Activated naive CD4-positive, alpha-beta T cell treated with anti-CD3 and anti-CD28 coated beads, Interleukin-2, amount 50 U/mL, for 72 hours (primary cell): ENCODE data around the gene RBMS2. TPM values are rescaled to one million over a fixed set of nuclear protein-coding genes. Genes with fewer than 3 reads are reported as not detected.
A peak's percentile ranks its signal among the peaks of the same experiment; 100 is the strongest.

Experiments used
- ATAC-seq, 2 donors: fragments of 150-1000 bp; cut with Tn5 transposase; 2 replicates each; pipeline ENCODE4 v1.10.0; 2021; ENCODE audit warnings: mild to moderate bottlenecking in 2 of 2, moderate library complexity in 2 of 2
- DNase-seq, 2 donors: peaks; one replicate each; pipeline ENCODE4 v3.0.0; 2021 to 2022; ENCODE audit warnings: low spot score in 2 of 2
- H3K27ac Mint-ChIP-seq, 2 donors: one replicate each; pipeline ENCODE4 v1.8.0; 2022; ENCODE audit warnings: mild to moderate bottlenecking in 2 of 2, mixed read lengths in 2 of 2
- H3K36me3 Mint-ChIP-seq, 2 donors: one replicate each; pipeline ENCODE4 v1.8.0; 2022; ENCODE audit warnings: mixed read lengths in 2 of 2
- H3K9me3 Mint-ChIP-seq, 2 donors: one replicate each; pipeline ENCODE4 v1.8.0; 2022; ENCODE audit warnings: mixed read lengths in 2 of 2
- total RNA-seq, 2 donors: library from RNA; stranded (reverse); gene quantifications; one replicate each; pipeline ENCODE4 v1.2.3, GENCODE V29; 2022

Gene RBMS2
- total RNA-seq, 2 donors from 2014 or later = 2.5 to 6.2 TPM

DNA sequence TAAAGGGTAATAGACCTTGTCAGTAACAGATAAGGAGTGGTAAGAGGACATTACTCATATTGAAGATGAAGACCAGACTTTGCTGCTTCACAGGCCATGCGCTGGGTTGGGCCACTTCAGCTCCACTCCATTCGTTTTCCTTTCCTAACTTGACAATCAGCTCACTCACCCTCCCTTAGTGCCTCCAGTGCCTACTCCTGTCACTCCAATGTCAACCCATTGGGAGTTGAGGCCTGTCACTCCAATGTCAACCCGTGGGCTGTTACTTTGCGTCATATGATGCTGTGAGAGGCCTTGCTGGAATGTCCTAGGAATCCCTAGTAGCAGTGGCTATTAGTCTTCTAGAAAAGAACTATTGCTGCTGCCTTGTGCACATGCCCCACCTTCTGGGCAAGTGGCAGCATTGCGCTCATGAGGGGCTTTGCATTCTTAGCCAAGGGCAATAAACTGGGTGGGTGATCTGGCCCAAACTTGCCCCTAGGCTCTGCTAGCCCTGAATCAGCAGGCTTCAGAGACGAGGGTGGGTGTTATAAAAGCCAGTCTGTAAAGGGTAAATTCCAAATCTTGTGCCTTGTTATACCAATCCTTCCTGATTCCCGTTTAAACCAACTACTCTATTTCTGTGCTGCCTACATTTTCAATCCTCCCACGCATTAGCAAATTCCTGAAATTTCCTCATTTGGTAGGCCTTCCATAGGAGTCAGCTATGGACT lies 72.4 kb downstream of the RBMS2 start:
- H3K27ac Mint-ChIP-seq = no peak overlapping the region
- DNase-seq (peak in 1 of 2 donors; percentile 69), ATAC-seq (peak; percentile 51 to 58)
- H3K9me3 Mint-ChIP-seq = no peaks in the 10 kb centered on the region
- H3K36me3 Mint-ChIP-seq = peaks cover 0 to 7% of the 10 kb centered on the region in 2 donors

DNA sequence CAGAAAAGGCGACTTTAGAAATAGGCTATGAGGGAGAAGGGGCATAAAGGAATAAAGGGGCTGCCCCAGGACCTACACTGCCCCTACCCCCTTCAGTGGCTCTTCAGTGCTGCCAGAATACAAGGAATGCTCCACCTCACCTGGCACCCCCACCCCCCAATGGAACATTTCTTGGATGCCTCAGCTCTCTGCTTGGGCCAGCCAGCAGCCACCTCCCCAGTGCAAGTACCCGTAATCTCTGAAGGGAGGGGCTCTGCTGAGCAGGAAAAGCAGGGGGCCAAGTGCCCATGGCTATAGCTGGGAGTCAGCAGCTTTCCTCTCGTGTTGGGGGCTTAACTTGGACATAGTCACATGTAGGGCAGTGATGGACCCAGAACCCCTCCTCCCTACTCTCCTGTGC lies 75.2 kb downstream of the RBMS2 start:
- DNase-seq = no peak
- Mint-ChIP-seq H3K9me3 (no peaks in the 10 kb centered on the region), H3K27ac (peak overlapping the region; percentile 11 to 85), H3K36me3 (peaks cover 7 to 8% of the 10 kb centered on the region in 2 donors)
- no peak for ATAC-seq

DNA sequence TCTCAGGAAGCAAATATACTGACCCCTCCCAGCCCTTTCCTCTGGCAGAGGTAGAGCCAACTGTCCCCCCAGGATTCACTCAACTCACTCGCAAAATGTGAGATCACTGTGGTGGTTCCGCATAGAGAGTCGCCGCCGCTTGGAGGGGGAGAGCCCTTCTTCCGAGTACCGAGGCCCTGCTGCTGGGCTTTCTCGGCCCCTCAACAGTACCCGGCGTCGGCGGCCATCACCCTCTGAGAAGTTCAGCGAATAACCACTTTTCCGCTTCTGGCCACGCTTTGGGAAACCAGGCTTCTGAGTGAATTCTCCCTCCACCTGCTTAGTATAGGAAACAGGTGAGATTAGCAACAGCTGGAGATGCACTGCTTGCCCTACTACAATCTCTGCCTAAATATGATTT lies 77.4 kb downstream of the RBMS2 start:
- ATAC-seq (no peak), DNase-seq (no peak)
- Mint-ChIP-seq H3K9me3 (no peaks in the 10 kb centered on the region), H3K36me3 (peaks cover 7 to 8% of the 10 kb centered on the region in 2 donors), H3K27ac (no peak overlapping the region)

DNA sequence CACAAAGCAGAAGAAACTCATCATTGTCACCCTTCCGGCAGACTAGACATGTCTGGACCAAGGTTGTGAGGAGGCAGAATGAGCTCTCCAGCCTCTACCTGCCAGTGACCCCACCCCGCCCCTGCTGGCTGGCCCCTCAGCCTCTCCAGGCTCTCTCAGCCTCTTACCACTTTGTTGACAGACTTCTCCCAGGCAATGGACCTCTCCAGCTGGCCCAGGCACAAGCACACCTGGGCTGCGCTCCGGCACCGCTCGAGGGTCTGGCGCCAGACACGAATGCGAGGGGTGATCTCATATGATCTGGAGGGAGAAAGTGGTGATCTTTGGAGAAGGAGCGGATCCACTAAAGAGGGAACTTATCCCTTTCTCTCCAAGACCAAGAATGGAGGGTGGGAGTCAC lies 78.2 kb downstream of the RBMS2 start:
- Mint-ChIP-seq H3K36me3 (peaks cover 7 to 14% of the 10 kb centered on the region in 2 donors), H3K27ac (no peak overlapping the region), H3K9me3 (no peaks in the 10 kb centered on the region)
- ATAC-seq (no peak), DNase-seq (no peak)

DNA sequence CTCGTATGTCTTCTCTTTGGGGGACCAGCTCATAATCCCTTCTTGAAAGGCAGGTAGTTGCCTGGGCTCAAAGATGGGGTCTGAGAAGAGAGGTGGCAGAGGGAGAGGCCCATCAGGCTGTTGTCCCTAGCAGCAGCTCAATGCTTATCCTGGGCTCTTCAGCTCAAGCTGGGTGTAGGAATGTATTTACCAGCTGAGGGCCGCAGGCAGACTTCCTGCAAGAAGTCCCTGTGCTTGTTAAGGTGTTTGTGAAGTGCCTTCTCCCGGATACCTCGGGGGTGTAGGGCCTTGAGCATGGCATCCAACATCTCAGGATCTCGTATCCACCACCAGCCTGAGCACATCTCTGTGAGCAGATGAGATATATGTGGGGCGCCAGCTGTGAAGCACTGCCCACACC lies 79.1 kb downstream of the RBMS2 start:
- ATAC-seq (no peak), DNase-seq (no peak)
- Mint-ChIP-seq H3K27ac (peak overlapping the region; percentile 67 to 87), H3K9me3 (no peaks in the 10 kb centered on the region), H3K36me3 (peaks cover 10 to 16% of the 10 kb centered on the region in 2 donors)

DNA sequence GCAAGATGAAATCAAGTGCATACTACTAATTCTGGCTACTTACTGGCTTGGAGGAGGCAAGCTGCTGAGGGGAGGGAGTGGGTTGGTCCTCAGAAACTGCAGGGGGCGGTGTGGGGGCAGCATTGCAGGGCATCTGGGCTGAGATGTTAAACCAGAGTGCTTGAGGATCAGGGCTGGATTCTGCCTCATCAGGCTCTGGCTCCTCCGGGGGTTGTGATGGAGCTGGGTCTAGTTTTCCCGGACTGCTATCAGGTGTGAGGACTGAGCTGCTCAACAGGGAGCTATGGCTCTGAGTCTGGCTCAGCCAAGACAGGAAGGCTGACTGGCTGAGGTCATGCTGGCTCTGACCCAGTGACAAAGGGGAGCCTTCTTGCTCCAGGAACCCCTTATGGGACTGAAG lies 79.9 kb downstream of the RBMS2 start:
- H3K36me3 Mint-ChIP-seq = peaks cover 14 to 21% of the 10 kb centered on the region in 2 donors
- no peak for DNase-seq
- no peaks in the 10 kb centered on the region for H3K9me3 Mint-ChIP-seq
- ATAC-seq = peak; percentile 29 to 51
- peak overlapping the region; percentile 67 to 87 for H3K27ac Mint-ChIP-seq

DNA sequence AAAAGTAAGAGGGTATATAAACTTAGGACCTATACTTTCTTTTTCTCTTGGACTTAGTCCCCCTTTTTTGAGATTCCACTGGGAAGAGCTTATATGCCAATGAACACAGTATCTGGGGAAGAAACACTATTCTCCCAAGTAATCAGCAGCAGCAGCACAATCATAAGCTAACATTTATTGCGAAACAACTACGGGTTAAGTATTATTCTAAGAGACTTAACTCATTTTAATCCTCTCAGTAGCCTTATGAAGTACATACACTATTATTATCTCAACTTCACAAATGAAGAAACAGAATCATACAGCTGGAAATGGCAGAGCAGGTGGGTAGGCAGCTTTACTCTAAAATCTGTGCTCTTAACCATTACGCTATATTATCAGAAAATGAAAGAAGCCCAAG lies 80.6 kb downstream of the RBMS2 start:
- no peaks in the 10 kb centered on the region for H3K9me3 Mint-ChIP-seq
- peak overlapping the region; percentile 6 to 67 for H3K27ac Mint-ChIP-seq
- DNase-seq (no peak), ATAC-seq (no peak)
- peaks cover 14 to 21% of the 10 kb centered on the region in 2 donors for H3K36me3 Mint-ChIP-seq

DNA sequence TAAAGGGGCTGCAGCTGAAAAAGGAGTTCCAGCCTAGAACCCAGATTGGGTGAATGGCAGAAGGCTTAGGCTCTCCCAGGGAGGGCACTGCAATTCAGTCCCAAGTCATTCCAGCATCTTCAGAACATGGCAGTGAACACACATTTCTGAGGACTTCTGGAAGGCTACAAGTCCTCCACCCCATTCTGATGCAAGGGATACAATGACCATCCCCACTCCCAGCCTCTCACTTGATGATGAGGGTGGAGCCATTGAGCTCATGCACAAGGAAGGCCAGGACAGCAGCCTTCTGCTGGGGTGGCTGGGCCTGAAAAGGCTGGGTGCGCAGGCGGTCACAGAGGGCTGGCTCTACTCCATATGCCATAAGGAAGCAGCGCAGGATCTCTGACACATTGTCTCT lies 82.7 kb downstream of the RBMS2 start:
- ATAC-seq (no peak), DNase-seq (no peak)
- Mint-ChIP-seq H3K36me3 (peaks cover 7 to 21% of the 10 kb centered on the region in 2 donors), H3K27ac (peak overlapping the region in 1 of 2 donors; percentile 26), H3K9me3 (no peaks in the 10 kb centered on the region)

DNA sequence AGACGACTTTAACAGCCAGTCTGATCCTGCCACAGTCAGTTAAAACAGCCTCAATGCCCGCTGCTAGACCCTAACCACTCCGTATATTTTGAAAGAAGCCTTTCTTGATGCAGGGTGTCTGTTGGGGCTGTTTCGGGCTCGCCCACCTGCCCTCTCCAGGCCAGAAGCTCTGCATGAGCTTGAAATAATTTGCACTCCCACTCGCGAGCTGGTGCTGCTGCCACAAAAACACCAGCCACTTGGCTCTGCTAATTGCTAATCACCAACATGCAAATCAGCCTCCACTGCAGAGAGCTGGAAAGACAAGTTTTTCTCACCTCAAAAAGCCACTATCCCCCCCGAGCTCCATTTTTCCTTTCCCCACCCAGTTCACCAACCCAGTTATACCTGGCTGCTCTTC lies 93.0 kb downstream of the RBMS2 start:
- ATAC-seq (no peak), DNase-seq (no peak)
- Mint-ChIP-seq H3K36me3 (peaks cover 9 to 13% of the 10 kb centered on the region in 2 donors), H3K27ac (peak overlapping the region in 1 of 2 donors; percentile 4), H3K9me3 (no peaks in the 10 kb centered on the region)

DNA sequence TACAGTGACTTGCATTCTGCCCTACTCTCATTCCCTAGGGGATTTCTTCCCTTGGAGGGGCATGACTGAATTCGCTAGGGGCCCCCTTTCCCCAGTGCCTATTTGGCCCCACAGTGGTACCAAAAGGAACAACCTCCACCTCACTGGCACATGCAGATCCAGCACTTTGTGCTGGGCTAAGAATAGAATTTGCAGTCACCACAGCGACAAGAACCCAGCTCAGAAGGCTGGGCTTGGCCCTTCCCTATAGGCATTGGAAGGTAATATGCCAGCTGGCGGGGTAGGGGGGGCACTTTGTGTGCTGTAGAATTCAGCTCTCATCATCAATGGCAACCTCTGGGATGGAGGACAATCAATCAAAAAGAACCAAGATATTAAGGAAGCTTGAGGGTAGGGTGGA lies 94.6 kb downstream of the RBMS2 start:
- Mint-ChIP-seq H3K27ac (peak overlapping the region in 1 of 2 donors; percentile 52), H3K36me3 (peaks cover 9 to 13% of the 10 kb centered on the region in 2 donors), H3K9me3 (no peaks in the 10 kb centered on the region)
- ATAC-seq = no peak
- no peak for DNase-seq

DNA sequence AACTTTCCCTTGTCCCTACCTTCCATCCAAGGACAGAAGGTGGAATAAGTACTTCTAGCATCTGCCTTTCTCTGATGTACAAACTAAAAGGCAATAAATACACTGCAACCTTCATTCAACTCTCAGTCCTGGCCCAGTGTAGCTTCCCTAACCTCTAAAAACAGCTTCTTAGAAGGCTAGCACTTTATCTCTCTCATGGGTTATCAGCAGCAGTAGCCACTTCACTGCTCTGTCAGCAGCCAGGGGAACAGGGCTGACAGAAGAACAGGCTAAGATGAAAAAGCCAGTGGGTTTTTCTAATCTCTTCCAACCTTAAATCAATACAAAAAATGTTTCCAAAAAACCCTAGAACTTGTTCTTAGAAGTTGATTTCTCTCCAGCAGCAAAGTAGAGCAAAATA lies 95.3 kb downstream of the RBMS2 start:
- no peak for DNase-seq
- Mint-ChIP-seq H3K36me3 (peaks cover 8 to 9% of the 10 kb centered on the region in 2 donors), H3K9me3 (no peaks in the 10 kb centered on the region), H3K27ac (peak overlapping the region; percentile 52 to 80)
- no peak for ATAC-seq

DNA sequence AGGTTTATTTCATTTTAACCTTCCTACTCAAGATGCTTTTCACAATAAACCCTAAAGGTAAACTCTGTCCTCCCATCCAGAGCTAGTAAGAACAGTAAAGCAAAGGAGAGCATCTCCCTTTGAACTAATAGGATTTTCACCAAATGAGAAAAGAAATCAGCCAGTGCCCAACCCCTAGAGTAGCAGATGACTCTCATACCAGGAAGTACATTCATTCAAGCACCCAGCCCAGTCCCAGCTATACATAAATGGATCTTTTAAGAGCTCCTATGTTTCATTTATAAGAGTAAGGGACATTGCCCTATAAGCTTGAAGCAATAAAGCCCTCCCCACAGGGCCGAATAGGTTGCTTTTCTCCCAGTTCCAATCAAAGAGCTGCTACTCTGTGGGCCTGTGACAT lies 100.9 kb downstream of the RBMS2 start:
- Mint-ChIP-seq H3K9me3 (no peaks in the 10 kb centered on the region), H3K27ac (peak overlapping the region; percentile 23 to 53), H3K36me3 (peaks cover 0 to 22% of the 10 kb centered on the region in 2 donors)
- DNase-seq (no peak), ATAC-seq (peak; percentile 64 to 81)

DNA sequence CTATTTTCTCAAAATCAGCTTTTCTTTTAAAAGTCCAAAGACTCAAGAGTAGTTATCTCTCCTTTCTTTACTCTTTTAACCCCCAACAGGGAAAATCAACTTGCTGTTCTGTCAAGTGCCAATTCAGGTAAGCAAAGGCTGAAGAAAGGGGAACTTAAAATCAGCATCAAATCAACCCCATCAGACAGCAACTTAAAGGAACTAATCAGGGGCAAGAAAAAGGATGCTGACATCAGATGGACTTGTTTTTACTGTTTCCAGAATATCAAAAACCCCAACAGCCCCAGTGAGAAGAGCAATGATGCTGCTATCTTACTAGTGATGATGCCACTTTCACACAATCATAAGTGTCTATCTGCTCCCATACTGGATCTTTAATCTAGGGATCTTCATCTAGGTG lies 105.1 kb downstream of the RBMS2 start:
- peak overlapping the region in 1 of 2 donors; percentile 46 for H3K27ac Mint-ChIP-seq
- ATAC-seq = no peak
- peaks cover 11 to 40% of the 10 kb centered on the region in 2 donors for H3K36me3 Mint-ChIP-seq
- no peak for DNase-seq
- H3K9me3 Mint-ChIP-seq = no peaks in the 10 kb centered on the region

DNA sequence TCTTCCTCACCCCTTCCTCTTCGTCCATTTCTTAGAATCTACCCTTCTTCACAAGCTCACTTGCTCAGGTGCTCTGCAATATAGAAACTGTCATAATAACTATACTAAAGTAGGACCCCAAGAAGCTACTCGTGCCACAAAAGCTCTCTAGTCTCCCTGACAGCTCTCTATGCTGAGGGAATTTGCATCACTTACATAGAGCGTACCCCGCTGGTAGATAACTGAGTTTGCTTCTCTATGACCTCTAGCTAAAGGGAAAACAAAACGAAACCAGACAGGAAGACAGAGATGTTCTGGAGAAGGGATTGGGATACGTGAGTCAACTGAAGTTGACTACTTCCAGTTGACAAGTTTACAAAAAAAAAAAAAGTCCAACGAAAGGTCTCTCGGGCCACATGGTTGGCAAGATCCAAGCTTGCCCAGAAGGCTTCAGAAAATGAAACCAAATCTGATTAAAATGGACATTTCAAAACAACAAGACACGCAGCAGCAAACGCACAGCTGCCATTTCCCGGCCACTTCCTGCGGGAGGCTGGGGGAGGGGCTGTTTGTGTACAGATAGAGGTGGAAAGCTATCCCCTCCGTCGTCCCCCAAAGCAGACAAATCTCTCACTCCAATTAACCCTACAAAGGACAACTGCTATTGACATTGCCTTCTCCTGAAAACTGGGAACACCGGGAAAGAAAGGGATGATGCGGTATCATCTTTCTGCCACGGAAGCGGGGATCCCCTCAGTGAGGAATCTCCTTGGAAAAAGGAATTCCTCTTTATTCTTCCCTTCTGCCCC lies 107.2 kb downstream of the RBMS2 start:
- peak overlapping the region; percentile 70 to 95 for H3K27ac Mint-ChIP-seq
- no peaks in the 10 kb centered on the region for H3K9me3 Mint-ChIP-seq
- H3K36me3 Mint-ChIP-seq = peaks cover 11 to 38% of the 10 kb centered on the region in 2 donors
- ATAC-seq (peak; percentile 10 to 38), DNase-seq (peak; percentile 60 to 68)

DNA sequence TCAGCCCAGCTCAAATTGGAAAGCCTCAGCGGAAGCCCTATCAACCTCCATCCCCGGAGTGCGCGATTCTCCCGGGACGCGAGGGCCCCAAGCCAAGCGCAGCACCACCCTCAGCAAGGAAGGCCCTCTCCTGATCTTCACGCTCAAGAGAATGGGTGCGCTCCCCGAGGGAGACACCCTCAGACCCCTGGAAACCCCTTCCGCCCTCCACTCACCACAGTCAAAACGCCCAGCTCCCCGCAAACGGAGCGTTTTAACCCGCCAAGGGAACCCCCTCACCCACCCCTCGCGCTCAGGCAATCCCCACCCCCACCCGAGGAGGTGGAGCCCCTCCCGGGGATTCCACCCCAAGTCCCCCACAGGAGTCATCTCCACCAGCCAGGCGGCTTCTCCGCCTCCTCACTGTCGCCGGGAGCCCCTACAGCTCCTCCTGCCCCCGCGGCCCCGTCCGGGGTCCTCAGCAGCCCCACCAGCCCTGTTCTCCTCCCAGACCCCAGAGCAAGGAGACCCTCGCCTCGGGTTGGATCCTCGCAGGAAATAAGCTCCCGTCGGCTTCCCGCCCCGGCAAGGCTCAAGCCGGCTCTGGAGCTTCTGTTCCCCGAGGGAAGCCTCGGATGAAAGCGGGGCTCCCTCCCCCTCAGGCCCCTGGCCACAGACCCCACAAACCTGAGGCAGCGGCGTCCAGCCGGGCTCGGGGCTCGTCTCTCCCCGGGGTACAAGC lies 108.0 kb downstream of the RBMS2 start:
- DNase-seq (peak in 1 of 2 donors; percentile 83), ATAC-seq (peak; percentile 14 to 60)
- peak overlapping the region; percentile 70 to 95 for H3K27ac Mint-ChIP-seq
- H3K9me3 Mint-ChIP-seq = no peaks in the 10 kb centered on the region
- H3K36me3 Mint-ChIP-seq = peaks cover 17 to 30% of the 10 kb centered on the region in 2 donors

DNA sequence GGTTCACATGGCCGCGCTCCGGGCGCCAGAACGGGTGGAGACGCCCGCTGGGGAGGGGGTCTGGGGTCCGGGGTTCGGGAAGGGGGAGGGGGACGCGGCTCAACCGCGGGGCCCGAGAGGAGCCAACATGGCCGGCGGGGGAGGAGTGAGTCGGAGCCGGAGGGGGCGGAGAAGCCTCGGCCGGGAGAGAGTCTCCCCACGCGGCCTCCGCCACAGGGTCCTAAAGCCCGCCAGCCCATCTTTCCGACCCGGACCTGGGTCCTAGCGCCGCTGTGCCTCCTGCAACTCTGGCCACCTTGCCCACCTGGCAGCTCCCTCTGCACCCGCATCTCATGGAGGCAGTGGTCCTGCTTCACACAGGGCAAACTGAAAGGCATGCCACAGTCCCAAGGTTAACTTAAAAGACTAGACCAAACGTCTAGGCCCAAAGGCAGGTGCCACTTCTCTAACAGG lies 108.6 kb downstream of the RBMS2 start, which contains the start of gene BAZ2A:
TSS of gene BAZ2A (minus strand) at position 147 of the 453 bp plus-strand sequence. CDS start 12,796 bp downstream, outside the sequence.
- ATAC-seq (peak; percentile 44 to 78), DNase-seq (peak; percentile 75 to 87)
- H3K27ac Mint-ChIP-seq = peak within 1 kb of the TSS; percentile 70 to 95
- H3K9me3 Mint-ChIP-seq = no peaks in the 10 kb centered on the region
- peaks cover 17 to 29% of the 10 kb centered on the region in 2 donors for H3K36me3 Mint-ChIP-seq
